Measurements from ENCODE around the gene PROZ.

DNA sequence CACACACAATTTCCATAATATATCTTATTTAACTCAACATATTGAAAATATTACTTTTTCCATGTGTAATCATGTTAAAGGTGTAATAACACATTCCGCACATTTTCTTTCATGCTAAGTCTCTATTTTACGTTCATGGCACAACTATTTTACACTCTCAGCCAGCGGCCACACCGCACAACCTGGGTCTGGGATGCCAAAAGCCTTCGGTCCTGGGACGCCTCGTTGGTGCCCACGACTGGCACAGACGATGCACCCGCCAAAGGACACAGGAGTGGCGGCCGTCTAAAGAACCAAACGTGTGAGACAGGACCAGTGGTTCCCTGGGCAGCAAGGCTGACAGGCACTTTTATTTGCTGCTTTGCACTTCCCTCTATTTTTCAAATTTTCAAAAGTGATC, 10.0 kb upstream of the PROZ start:
- TF ChIP-seq, protein P1, sequence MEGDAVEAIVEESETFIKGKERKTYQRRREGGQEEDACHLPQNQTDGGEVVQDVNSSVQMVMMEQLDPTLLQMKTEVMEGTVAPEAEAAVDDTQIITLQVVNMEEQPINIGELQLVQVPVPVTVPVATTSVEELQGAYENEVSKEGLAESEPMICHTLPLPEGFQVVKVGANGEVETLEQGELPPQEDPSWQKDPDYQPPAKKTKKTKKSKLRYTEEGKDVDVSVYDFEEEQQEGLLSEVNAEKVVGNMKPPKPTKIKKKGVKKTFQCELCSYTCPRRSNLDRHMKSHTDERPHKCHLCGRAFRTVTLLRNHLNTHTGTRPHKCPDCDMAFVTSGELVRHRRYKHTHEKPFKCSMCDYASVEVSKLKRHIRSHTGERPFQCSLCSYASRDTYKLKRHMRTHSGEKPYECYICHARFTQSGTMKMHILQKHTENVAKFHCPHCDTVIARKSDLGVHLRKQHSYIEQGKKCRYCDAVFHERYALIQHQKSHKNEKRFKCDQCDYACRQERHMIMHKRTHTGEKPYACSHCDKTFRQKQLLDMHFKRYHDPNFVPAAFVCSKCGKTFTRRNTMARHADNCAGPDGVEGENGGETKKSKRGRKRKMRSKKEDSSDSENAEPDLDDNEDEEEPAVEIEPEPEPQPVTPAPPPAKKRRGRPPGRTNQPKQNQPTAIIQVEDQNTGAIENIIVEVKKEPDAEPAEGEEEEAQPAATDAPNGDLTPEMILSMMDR (IDR thresholded peaks at IDR 0.05), result no peak
- no peak for TF ChIP-seq EZH2 (IDR thresholded peaks at IDR 0.05; ENCODE audit: borderline replicate concordance, insufficient read depth, low read depth, low read length, poor library complexity, severe bottlenecking)
